ENCODE results near the gene IGSF21.

- no peak for TF ChIP-seq CTCF (IDR thresholded peaks at IDR 0.05)
- no peak for TF ChIP-seq SMC3 (IDR thresholded peaks at IDR 0.05)
- TF ChIP-seq CEBPB (IDR thresholded peaks at IDR 0.05), result no peak
- TF ChIP-seq, protein P1, sequence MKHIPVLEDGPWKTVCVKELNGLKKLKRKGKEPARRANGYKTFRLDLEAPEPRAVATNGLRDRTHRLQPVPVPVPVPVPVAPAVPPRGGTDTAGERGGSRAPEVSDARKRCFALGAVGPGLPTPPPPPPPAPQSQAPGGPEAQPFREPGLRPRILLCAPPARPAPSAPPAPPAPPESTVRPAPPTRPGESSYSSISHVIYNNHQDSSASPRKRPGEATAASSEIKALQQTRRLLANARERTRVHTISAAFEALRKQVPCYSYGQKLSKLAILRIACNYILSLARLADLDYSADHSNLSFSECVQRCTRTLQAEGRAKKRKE (CRISPR knock-in tag; IDR thresholded peaks at IDR 0.05; ENCODE audit: low read depth), result no peak
- no peak for TF ChIP-seq RAD21 (conservative IDR thresholded peaks at IDR 0.05 in 1 of 2, IDR thresholded peaks at IDR 0.05 in 1 of 2)
- TF ChIP-seq POLR2A (IDR thresholded peaks at IDR 0.05; ENCODE audit: low read length), result no peak
- TF ChIP-seq POLR2AphosphoS2 (conservative IDR thresholded peaks at IDR 0.05; ENCODE audit: low read length), result no peak
- no peak for TF ChIP-seq CHD2 (IDR thresholded peaks at IDR 0.05; ENCODE audit: low read length, partially characterized antibody)
- no peak for TF ChIP-seq HDAC2 (IDR thresholded peaks at IDR 0.05)
- no peak for TF ChIP-seq MYC (IDR thresholded peaks at IDR 0.05; ENCODE audit: borderline replicate concordance, low read length)
Measured at GRCh38 chr1:18089488-18089887, 18.1 kb upstream of the IGSF21 start.
